ENCODE data around the gene DEDD2. TPM values are rescaled to one million over a fixed set of nuclear protein-coding genes. Genes with fewer than 3 reads are reported as not detected.

The DEDD2 gene
- total and polyA plus RNA-seq, 10 of the 15 experiments (the other 5 are each of a cell fraction or from before 2014, with no cell fraction given): 2.5 to 24.7 (median 17.6) TPM

GRCh38 chr19:42245231-42245630, 27.8 kb upstream of the DEDD2 start:
- FAIRE-seq (no peak), ATAC-seq (no peak), DNase-seq (ENCODE audit: low read depth, low spot score) (no peak)
- Histone ChIP-seq H3K36me3 (ENCODE audit: control insufficient read depth in 2 of 2, insufficient read depth in 2 of 2, low read length in 1 of 2) (peaks cover 4 to 7% of the 10 kb centered on the region in 2 experiments; a peak in 3 of 4 replicates), H4K20me1 (ENCODE audit: control insufficient read depth, insufficient read depth) (no peaks in the 10 kb centered on the region), H3K4me3 (peak overlapping the region; percentile 37; the same call in 1 of the 2 replicates), H3K4me2 (ENCODE audit: control insufficient read depth, insufficient read depth) (peak overlapping the region; percentile 95), H3K27ac (ENCODE audit: control insufficient read depth, insufficient read depth) (peak overlapping the region; percentile 64), H3K4me1 (ENCODE audit: control insufficient read depth, insufficient read depth, low read length) (peaks cover 17% of the 10 kb centered on the region), H3K27me3 (replicated peaks in 1 of 2; ENCODE audit: control insufficient read depth in 2 of 2, insufficient read depth in 2 of 2, low read length in 1 of 2) (no peaks in the 10 kb centered on the region), H2AFZ (ENCODE audit: control insufficient read depth, low read depth, low read length) (peak overlapping the region; percentile 99), H3K9ac (ENCODE audit: control insufficient read depth, insufficient read depth, low read length) (peak overlapping the region; percentile 58), H3K9me3 (replicated peaks; ENCODE audit: control insufficient read depth, insufficient read depth, low read length) (no peaks in the 10 kb centered on the region), H3K79me2 (ENCODE audit: control insufficient read depth, insufficient read depth, low read length) (peaks cover 24% of the 10 kb centered on the region)
- no TSS peak for BruUV-seq (replicated peaks)
- in situ Hi-C loops (cut with MboI) (no loop called here), intact Hi-C loops (cut with micrococcal nuclease; ENCODE audit: unreplicated experiment) (loop anchor here (2.0 kb wide), 1 partner anchor 36 kb away; no protein-coding TSS in a partner anchor)
- CTCF ChIA-PET: interaction anchor here (1.0 to 6.7 kb wide), 13 partner anchors 15 to 188 kb away, joined by 3 to 111 read pairs (median 5); partner anchors contain the start of genes CIC and POU2F2
- RAD21 ChIA-PET (ENCODE audit: unreplicated experiment): interaction anchor here (0.6 to 6.0 kb wide), 5 partner anchors 13 to 137 kb away, joined by 3 to 82 read pairs (median 3); partner anchors contain the start of gene CIC
- POLR2A ChIA-PET: interaction anchor here (0.7 to 6.7 kb wide), 7 partner anchors 17 to 56 kb away, joined by 3 to 51 read pairs (median 5); no protein-coding TSS in a partner anchor
- WGBS (ENCODE audit: insufficient coverage, insufficient replicate concordance, low lambda C conversion rate, missing lambda C conversion rate): 65% methylated on average over 10 of the region's 10 CpGs
- TF ChIP-seq POLR2A (IDR thresholded peaks at IDR 0.05; ENCODE audit: low read depth, low read length) (no peak), CBX3 (IDR thresholded peaks at IDR 0.05; ENCODE audit: borderline replicate concordance, low read depth) (no peak), ZNF217 (IDR thresholded peaks at IDR 0.05) (no peak), JUND (IDR thresholded peaks at IDR 0.05; ENCODE audit: low read depth, low read length) (no peak), STAT3 (IDR thresholded peaks at IDR 0.05; ENCODE audit: low read depth, low read length) (no peak)
- TF ChIP-seq, protein P1, sequence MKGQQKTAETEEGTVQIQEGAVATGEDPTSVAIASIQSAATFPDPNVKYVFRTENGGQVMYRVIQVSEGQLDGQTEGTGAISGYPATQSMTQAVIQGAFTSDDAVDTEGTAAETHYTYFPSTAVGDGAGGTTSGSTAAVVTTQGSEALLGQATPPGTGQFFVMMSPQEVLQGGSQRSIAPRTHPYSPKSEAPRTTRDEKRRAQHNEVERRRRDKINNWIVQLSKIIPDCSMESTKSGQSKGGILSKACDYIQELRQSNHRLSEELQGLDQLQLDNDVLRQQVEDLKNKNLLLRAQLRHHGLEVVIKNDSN (IDR thresholded peaks at IDR 0.05; ENCODE audit: borderline replicate concordance, extremely low read length, insufficient read depth, low read depth, low read length): no peak
- TF ChIP-seq, protein P2, sequence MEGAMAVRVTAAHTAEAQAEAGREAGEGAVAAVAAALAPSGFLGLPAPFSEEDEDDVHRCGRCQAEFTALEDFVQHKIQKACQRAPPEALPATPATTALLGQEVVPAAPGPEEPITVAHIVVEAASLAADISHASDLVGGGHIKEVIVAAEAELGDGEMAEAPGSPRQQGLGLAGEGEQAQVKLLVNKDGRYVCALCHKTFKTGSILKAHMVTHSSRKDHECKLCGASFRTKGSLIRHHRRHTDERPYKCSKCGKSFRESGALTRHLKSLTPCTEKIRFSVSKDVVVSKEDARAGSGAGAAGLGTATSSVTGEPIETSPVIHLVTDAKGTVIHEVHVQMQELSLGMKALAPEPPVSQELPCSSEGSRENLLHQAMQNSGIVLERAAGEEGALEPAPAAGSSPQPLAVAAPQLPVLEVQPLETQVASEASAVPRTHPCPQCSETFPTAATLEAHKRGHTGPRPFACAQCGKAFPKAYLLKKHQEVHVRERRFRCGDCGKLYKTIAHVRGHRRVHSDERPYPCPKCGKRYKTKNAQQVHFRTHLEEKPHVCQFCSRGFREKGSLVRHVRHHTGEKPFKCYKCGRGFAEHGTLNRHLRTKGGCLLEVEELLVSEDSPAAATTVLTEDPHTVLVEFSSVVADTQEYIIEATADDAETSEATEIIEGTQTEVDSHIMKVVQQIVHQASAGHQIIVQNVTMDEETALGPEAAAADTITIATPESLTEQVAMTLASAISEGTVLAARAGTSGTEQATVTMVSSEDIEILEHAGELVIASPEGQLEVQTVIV (IDR thresholded peaks at IDR 0.05; ENCODE audit: borderline replicate concordance, partially characterized antibody): no peak
- SMC1A ChIA-PET (ENCODE audit: uncharacterized antibody, unreplicated experiment): interaction anchor here (0.7 to 6.3 kb wide), 8 partner anchors 33 to 136 kb away, joined by 4 to 70 read pairs (median 5); no protein-coding TSS in a partner anchor

All from GM12878 (cell line).